Mammary epithelial cell (primary cell): ENCODE data around the gene A1BG.

Source experiments
- EZH2 ChIP-seq: IDR thresholded peaks from 2 replicates; pipeline ENCODE4 v1.6.1; 2012; ENCODE audit warnings: low read length, inconsistent platforms, borderline replicate concordance
- TF ChIP-seq, protein P1 (sequence below), 2 donors: IDR thresholded peaks in 1 of 2; conservative IDR thresholded peaks in 1 of 2; 2 replicates each; pipeline ENCODE4 v1.5.1; 2011 to 2012; ENCODE audit warnings: inconsistent platforms in 2 of 2, low read length in 2 of 2, mild to moderate bottlenecking in 2 of 2, control low read depth in 1 of 2, low read depth in 1 of 2; ENCODE audit not compliant: insufficient read depth in 1 of 2; ENCODE audit errors: extremely low read depth in 1 of 2

DNA sequence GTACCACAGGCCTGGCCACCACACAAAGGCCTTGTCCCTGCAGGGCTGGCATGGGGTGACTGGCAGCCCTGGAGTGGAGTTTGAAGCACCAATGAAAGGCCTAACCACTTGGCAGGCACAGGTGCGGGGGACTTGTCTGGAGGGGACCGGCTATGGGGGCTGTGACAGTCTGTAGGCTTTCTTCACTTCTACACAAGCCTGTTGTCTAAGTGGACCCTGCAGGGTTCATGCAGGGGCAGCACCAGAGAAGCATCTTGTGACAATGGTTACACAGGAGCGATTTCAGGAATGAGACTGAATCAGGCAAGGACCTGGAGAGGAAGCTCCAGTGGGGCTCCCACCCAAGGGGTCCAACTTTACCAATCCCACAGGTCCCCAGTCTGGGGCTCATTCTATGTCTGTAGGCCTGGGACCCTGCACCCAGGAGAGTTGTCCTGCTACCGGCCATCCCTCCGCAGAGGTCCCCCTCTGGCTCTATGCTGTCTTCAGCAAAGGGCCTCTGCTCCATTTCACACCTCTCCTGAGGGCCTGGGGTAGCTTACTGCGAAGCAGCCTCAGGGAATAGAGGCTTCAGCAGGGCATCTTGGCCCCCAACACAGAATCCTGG, 29.8 kb upstream of the A1BG start:
- TF ChIP-seq, protein P1, sequence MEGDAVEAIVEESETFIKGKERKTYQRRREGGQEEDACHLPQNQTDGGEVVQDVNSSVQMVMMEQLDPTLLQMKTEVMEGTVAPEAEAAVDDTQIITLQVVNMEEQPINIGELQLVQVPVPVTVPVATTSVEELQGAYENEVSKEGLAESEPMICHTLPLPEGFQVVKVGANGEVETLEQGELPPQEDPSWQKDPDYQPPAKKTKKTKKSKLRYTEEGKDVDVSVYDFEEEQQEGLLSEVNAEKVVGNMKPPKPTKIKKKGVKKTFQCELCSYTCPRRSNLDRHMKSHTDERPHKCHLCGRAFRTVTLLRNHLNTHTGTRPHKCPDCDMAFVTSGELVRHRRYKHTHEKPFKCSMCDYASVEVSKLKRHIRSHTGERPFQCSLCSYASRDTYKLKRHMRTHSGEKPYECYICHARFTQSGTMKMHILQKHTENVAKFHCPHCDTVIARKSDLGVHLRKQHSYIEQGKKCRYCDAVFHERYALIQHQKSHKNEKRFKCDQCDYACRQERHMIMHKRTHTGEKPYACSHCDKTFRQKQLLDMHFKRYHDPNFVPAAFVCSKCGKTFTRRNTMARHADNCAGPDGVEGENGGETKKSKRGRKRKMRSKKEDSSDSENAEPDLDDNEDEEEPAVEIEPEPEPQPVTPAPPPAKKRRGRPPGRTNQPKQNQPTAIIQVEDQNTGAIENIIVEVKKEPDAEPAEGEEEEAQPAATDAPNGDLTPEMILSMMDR (conservative IDR thresholded peaks at IDR 0.05 in 1 of 2, IDR thresholded peaks at IDR 0.05 in 1 of 2; ENCODE audit: extremely low read depth in 1 of 2, insufficient read depth in 1 of 2, low read depth in 1 of 2, low read length in 2 of 2): no peak
- no peak for TF ChIP-seq EZH2
